ENCODE data around the gene PEPD.

PEPD gene

GRCh38 chr19:33456076-33456844 lies 65.3 kb downstream of the PEPD start:
- DNase-seq: no peak

GRCh38 chr19:33453265-33453664 lies 68.3 kb downstream of the PEPD start:
- DNase-seq: no peak

GRCh38 chr19:33450689-33451088 lies 70.9 kb downstream of the PEPD start:
- no peak for DNase-seq

DNA sequence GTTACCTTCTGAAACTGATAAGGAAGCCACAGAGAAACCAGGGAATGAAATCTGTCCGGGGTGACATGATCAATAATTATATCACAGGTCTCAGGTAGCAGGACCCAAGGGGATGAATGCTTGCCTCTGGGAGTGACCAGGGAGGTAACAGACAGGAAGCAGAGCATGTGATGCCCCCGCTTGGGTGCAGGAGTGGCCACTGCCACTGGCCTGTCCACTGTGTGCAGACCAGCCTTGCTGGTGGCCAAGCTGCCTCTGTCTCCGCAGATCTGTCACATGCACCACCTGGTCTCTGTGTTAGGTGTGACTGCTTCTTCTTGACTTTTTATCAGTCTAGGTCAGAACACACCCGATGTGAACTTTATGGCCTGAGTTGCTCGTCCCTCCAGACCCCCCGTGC lies 71.8 kb downstream of the PEPD start:
- no peak for DNase-seq

- DNase-seq: no peak
Measured at GRCh38 chr19:33448159-33448516, 73.5 kb downstream of the PEPD start.

DNA sequence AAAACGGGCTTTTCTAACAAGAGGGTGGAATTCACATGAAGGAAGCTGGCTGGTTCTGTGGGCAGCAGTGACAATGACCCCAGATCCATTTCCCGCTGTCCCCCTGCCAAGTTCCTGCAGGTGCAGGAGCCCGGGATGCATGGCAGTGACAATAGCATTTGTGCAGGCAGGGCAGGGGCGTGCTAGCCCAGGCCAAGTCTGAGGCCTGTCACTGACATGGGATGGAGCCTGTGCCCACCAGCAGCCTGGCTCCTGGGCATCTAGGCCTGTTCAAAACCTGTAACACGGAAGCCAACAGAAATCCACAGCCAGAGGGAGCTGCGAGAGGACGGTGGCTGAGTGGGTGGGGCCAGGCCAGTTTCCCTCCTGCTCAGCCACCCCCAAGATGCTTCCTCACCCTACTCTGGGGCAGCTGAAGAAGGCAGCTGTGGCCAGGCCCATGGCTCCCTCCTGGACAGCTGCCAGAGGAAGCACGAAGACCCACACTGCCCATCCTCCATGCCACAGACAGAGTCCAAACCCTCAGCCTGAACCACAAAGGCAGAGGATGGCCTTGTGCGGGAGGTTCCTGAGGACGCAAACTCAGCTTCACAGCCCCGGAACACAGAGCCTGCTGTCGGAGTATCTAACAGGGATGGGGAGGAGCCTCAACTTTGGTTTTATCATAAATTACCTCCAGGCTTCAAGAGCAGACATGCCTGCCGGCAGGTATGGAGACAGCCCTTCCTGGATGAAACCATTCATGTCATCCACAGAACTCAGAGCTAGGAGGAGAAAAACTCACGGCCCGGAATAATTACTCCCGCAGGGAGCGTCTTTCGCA lies 74.0 kb downstream of the PEPD start:
- no peak for DNase-seq

- DNase-seq: no peak
Measured at GRCh38 chr19:33446330-33447293, 75.0 kb downstream of the PEPD start.

GRCh38 chr19:33445442-33446329 lies 75.9 kb downstream of the PEPD start:
- DNase-seq: no peak

- DNase-seq: no peak
Measured at GRCh38 chr19:33444562-33445441, 76.8 kb downstream of the PEPD start.

DNA sequence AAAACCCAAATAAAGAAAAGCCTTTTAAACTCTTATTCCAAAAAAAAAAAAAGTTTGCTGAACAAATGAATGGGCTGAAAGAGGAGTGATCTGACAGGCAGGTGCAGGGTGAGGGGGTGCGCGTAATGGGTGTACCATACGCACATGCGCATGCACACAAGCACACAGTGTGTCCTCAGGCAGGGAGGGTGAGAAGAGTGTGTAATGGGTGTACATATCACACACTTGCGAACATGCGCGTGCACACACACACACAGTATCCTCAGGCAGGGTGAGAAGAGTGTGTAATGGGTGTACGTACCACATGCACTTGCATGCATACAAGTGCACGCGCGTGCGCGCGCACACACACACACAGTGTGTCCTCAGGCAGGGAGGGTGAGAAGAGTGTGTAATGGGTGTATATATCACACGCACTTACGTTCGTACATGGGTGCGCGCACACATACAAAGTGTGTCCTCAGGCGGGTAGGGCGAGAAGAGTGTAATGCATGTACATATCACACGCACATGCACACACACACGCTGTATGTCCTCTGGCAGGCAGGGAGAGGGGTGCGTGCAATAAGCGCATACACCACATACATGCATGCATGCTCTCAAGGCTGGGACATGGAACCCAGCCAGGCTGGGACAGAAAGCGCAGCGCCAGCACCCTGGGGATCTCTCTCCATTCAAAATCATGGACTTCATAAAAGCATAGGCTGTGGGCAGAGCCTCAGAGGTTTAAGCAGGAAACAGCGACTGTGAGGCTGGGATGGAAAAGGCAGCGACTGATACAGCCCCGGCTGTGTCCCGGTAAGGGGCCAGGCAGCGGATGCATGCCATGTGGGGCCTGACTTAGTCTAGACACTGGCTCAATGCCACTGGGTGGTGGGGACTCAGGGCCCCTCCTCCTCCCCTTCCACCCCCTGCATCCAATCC lies 77.7 kb downstream of the PEPD start:
- no peak for DNase-seq

DNA sequence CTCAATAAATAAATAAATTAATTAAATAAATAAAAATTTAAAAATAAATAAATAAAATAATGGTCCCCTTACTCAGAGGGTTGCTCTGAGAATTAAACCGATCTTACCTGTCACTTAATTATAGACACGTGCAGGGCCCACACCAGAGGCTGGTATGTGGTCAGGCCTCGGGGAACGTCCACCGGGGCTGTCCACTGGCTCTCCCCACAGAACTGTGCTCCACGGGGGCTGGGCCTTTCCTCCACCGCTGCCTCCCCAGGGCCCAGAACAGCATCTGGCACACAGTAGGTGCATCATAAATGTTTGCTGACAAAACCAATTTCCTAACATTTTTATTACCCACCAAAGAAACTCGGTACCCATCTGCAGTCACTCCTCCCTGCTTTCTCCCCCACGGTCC lies 78.9 kb downstream of the PEPD start:
- no peak for DNase-seq

DNA sequence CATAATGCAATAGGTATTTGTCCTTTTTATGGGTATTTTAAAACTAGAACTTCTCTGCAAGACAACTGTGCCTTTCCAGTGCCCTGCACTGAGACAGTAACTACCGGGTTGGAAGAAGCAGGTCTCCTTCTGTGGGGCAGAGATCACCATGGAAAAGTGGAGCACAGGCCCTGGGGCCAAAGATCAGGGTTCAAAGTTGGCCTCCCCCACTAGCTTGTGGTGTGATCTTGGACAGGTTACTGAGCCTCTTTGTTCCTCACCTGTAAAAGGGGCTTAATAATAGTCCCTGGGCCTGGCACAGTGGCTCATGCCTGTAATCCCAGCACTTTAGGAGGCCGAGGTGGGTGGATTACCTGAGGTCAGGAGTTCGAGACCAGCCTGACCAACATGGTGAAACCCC lies 79.8 kb downstream of the PEPD start:
- DNase-seq: no peak

DNA sequence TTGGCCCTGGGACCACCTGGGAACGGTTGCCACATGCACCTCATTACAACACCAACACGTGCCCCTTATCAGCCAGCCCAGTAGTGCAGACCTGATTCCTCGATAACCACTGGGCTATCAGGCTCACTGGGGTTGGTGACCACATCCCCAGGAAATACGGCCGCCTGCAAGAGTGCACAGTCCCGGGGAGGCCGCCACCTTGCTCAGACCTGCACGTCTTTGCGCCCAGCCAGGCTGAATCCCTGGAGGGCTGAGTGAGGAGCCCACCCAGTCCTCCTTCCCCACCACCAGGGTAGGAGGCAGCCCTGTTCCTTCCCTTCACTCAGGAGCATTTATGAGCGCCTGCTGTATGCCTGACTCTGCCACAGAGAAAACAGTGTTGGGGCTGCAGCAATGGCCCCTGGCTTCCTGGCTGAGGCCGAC lies 80.3 kb downstream of the PEPD start:
- no peak for DNase-seq

DNA sequence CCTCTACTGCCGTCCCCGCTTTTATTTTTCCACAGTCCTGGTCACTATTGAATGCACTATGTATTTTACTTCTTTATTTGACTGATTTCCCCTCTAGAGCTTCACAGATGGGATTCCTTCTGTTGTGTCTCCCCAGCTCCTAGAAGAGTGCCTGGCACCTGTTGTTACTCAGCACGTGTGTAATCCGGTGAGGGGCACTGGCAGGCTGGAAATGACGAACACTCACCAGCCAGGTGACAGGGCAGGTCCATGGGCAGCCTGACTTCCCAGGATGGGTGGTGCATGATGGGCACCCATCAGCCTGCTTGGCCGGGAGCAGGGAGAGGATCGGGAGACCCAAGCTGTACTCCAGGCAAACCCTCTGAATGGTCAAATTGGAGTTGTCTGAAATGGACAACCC lies 80.9 kb downstream of the PEPD start:
- DNase-seq: no peak

DNA sequence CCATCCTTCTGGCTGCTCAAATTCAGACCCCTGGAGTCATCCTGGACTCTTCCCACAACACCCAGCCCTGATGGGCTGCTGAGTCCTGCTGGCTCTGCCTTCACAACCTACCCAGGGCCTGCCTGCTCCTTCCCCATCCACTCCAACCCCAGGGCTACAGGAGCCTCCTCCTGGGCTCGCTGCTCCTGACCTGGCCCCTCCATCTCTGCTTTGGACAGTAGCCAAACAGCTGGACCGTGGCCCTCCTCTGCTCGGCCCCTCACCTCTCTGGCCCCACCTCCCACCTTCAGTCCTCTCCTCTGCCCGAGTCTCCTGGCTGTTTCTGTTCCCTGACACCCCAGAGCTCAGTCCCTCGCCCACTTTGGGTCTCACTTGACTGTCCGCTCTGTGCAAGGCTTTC lies 81.3 kb downstream of the PEPD start:
- no peak for DNase-seq

DNA sequence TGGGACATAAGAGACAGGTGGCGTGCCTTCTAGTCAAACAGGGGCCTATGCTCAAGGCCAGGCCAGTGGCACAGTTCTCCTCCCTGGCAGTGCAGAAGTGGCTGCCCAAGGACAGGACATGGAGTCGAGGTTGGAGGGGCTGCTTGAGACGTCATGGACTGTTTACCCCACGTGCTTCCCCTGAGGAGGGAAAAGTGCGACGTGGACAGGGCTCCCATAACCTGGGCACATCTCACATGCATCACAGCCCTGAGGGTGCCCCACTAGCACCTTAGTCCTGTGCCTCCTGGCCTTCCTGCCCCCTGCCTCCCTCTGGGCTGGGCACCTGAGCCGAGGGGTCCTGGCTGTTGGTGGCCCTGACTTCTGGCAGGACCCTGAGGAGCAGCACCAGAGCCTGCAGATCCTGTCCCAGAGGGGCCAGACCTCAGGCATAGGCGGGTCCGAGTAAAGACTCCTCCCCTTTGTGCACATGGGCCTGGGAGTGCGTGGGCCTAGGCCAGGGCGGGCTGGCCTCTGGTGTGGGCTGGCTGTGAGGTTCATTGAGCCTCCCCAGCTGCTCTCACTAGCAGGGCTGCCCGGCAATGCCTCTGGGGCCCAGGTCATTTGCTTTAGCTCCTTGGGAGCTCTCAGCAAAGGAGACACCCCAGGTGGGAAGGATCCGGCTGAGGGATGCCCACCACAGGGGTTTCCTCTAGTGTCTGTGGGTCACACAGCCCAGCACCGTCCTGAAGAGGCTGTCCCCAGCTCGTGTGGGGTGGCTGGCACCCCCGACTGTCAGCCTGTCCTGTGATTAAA lies 82.4 kb downstream of the PEPD start:
- no peak for DNase-seq

- no peak for DNase-seq
Measured at GRCh38 chr19:33437821-33438671, 83.5 kb downstream of the PEPD start.

DNA sequence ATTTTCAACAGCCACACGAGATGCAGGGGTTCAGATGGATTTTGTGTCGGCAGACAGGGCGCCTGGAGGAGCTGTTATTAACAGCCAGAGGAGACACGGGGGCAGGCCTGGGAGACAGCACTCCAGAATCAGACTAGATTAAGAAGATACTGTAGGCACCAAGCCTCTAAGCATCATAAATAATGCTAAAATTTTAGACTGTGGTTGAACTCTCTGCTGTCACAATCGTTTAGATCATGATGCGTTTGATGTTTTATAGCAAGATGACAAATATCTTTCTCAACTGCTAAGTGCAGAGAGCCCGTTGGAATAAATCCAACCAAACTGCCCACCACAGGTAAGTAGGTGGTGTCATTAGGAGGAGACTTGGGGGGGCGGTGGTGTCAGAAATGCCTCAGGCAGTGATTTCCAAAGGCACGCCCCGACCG lies 84.2 kb downstream of the PEPD start:
- no peak for DNase-seq
